ENCODE results near the gene CXCL8. TPM values are rescaled to one million over a fixed set of nuclear protein-coding genes. Genes with fewer than 3 reads are reported as not detected.
A peak's percentile ranks its signal among the peaks of the same experiment; 100 is the strongest.

CXCL8 gene
- polyA plus RNA-seq, 2 of the 4 experiments (the other 2 are of a cell fraction): 4.4 to 57.2 TPM

GRCh38 chr4:73751830-73752229, 11.5 kb downstream of the CXCL8 start:
- POLR2A ChIA-PET: no interaction called here
- no peak for ATAC-seq

GRCh38 chr4:73752424-73752823, 12.1 kb downstream of the CXCL8 start:
- TF ChIP-seq TFCP2L1 (CRISPR knock-in tag; IDR thresholded peaks at IDR 0.05) (no peak), CEBPB (IDR thresholded peaks at IDR 0.05) (peak in 1 of 2 experiments; percentile 26; a peak in 2 of 4 replicates), EHF (CRISPR knock-in tag; IDR thresholded peaks at IDR 0.05) (no peak)
- no peak for FAIRE-seq
- Histone ChIP-seq H3K9me3 (no peaks in the 10 kb centered on the region), H3K4me3 (no peak overlapping the region), H3K4me1 (no peaks in the 10 kb centered on the region), H3K4me2 (no peak overlapping the region), H3K27ac (no peak overlapping the region)
- WGBS (ENCODE audit: missing lambda C conversion rate): 69% methylated on average over 3 of the region's 3 CpGs
- CTCF ChIA-PET: no interaction called here
- no peak for DNase-seq (ENCODE audit: low read depth in 1 of 2, low spot score in 1 of 2)
- POLR2A ChIA-PET: no interaction called here
- no peak for ATAC-seq

More at GRCh38 chr4:73751830-73752229, 11.5 kb downstream of the CXCL8 start:
- WGBS (ENCODE audit: missing lambda C conversion rate): 88% methylated on average over 1 of the region's 1 CpG
- Histone ChIP-seq H3K4me2 (no peak overlapping the region), H3K27ac (no peak overlapping the region), H3K4me1 (no peaks in the 10 kb centered on the region), H3K9me3 (no peaks in the 10 kb centered on the region), H3K4me3 (no peak overlapping the region)
- peak; percentile 19 for TF ChIP-seq MAFK (IDR thresholded peaks at IDR 0.05; ENCODE audit: partially characterized antibody)
- TF ChIP-seq SREBF2 (IDR thresholded peaks at IDR 0.05): no peak
- CTCF ChIA-PET: no interaction called here
- DNase-seq (ENCODE audit: low read depth in 1 of 2, low spot score in 1 of 2): no peak
- FAIRE-seq: no peak

DNA sequence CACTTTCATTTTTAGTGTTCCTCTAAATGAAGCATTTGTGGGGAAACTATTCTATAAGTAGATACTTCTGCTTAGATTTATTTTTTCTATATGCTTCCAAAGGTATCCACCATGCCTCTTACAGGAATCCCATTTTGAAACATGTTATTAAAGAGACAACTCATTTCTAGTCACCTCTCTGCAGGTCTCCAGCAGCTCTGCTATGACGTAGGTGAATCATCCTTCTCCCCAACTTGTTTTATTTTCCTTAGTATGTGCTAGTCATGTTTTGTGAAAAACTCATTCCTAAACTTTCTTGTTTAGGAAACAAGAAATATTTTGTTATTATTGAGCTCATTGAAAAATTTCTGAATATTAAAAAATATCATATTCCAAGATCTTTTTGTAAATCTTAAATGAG, 12.8 kb downstream of the CXCL8 start:
- 83% methylated on average over 1 of the region's 1 CpG for WGBS (ENCODE audit: missing lambda C conversion rate)
- DNase-seq (ENCODE audit: low read depth in 1 of 2, low spot score in 1 of 2): no peak
- ChIA-PET POLR2A (no interaction called here), CTCF (no interaction called here)
- no peaks in the 10 kb centered on the region for H3K4me1 ChIP-seq
- no peak for TF ChIP-seq CBX8 (IDR thresholded peaks at IDR 0.05)
- no peak for TF ChIP-seq CBX2 (IDR thresholded peaks at IDR 0.05; ENCODE audit: borderline replicate concordance, low read depth)
- no peak for TF ChIP-seq RARB (CRISPR knock-in tag; IDR thresholded peaks at IDR 0.05)
- TF ChIP-seq, protein P1, sequence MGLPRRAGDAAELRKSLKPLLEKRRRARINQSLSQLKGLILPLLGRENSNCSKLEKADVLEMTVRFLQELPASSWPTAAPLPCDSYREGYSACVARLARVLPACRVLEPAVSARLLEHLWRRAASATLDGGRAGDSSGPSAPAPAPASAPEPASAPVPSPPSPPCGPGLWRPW (IDR thresholded peaks at IDR 0.05): no peak
- no peak for TF ChIP-seq KDM5A (IDR thresholded peaks at IDR 0.05)
- no peak for TF ChIP-seq HOXB13 (CRISPR knock-in tag; IDR thresholded peaks at IDR 0.05; ENCODE audit: low read depth)
- TF ChIP-seq POLR2A (IDR thresholded peaks at IDR 0.05; ENCODE audit: low read length): no peak
- no peak for TF ChIP-seq ZSCAN20 (CRISPR knock-in tag; IDR thresholded peaks at IDR 0.05)
- TF ChIP-seq CHD2 (IDR thresholded peaks at IDR 0.05; ENCODE audit: low read length, partially characterized antibody): no peak
- no peak for TF ChIP-seq ESRRA (IDR thresholded peaks at IDR 0.05; ENCODE audit: borderline replicate concordance, low read length)
- no peak for TF ChIP-seq CTCF (IDR thresholded peaks at IDR 0.05)
- no peak for TF ChIP-seq CEBPB (IDR thresholded peaks at IDR 0.05)
- TF ChIP-seq HDAC2 (IDR thresholded peaks at IDR 0.05): no peak
- TF ChIP-seq GATA3 (IDR thresholded peaks at IDR 0.05; ENCODE audit: borderline replicate concordance): no peak
- TF ChIP-seq NFE2L2 (conservative IDR thresholded peaks at IDR 0.05; ENCODE audit: low read length): no peak
- no peak for TF ChIP-seq NPAS2 (CRISPR knock-in tag; IDR thresholded peaks at IDR 0.05; ENCODE audit: borderline replicate concordance)
- no peak for TF ChIP-seq MAZ (IDR thresholded peaks at IDR 0.05; ENCODE audit: borderline replicate concordance, low read depth, low read length)
- TF ChIP-seq, protein P2, sequence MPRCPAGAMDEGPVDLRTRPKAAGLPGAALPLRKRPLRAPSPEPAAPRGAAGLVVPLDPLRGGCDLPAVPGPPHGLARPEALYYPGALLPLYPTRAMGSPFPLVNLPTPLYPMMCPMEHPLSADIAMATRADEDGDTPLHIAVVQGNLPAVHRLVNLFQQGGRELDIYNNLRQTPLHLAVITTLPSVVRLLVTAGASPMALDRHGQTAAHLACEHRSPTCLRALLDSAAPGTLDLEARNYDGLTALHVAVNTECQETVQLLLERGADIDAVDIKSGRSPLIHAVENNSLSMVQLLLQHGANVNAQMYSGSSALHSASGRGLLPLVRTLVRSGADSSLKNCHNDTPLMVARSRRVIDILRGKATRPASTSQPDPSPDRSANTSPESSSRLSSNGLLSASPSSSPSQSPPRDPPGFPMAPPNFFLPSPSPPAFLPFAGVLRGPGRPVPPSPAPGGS (IDR thresholded peaks at IDR 0.05): no peak
- TF ChIP-seq FOXS1 (CRISPR knock-in tag; IDR thresholded peaks at IDR 0.05): no peak
- no peak overlapping the region for H3K27ac ChIP-seq
- no peak overlapping the region for H3K4me2 ChIP-seq
- ATAC-seq: no peak
- H3K4me3 ChIP-seq: no peak overlapping the region
- H3K9me3 ChIP-seq: no peaks in the 10 kb centered on the region
- FAIRE-seq: no peak

Measured in A549 (cell line).